ENCODE data around the gene TRIM34. TPM values are rescaled to one million over a fixed set of nuclear protein-coding genes. Genes with fewer than 3 reads are reported as not detected.
A peak's percentile ranks its signal among the peaks of the same experiment; 100 is the strongest.

Gene TRIM34
- total and polyA plus RNA-seq, 2 donors from 2014 or later, result 5.9 to 6.7 TPM

DNA sequence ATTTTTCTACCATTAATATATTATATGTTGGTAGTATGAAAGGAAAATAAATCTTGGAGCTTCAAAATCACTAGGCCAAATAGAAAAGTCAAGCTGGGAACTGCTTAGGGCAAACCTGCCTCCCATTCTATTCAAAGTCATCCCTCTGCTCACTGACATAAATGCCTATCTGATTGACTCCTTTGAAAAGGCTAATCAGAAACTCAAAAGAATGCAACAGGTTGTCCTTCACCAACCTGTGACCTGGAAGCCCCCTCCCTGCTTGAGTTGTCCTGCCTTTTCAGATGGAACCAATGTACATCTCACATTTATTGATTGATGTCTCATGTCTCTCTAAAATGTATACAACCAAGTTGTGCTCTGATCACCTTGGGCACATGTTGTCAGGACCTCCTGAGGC, 3.2 kb upstream of the TRIM34 start:
- Histone ChIP-seq H3K4me3 (ENCODE audit: low read length in 3 of 3) (no peak overlapping the region), H3K27ac (ENCODE audit: low read depth in 2 of 2, low read length in 2 of 2) (no peak overlapping the region), H3K36me3 (ENCODE audit: control insufficient read depth in 2 of 3, insufficient read depth in 3 of 3, low read length in 3 of 3) (no peaks in the 10 kb centered on the region), H3K4me1 (ENCODE audit: control insufficient read depth in 2 of 3, insufficient read depth in 2 of 3, low read depth in 1 of 3, low read length in 3 of 3) (peaks cover 0 to 12% (median 0%) of the 10 kb centered on the region in 3 donors), H3K9me3 (ENCODE audit: control insufficient read depth in 2 of 3, insufficient read depth in 1 of 3, low read length in 3 of 3) (no peaks in the 10 kb centered on the region), H3K9ac (ENCODE audit: low read length in 3 of 3) (no peak overlapping the region), H3K27me3 (ENCODE audit: control insufficient read depth, insufficient read depth, low read length) (no peaks in the 10 kb centered on the region)
- no peak for TF ChIP-seq CTCF (IDR thresholded peaks at IDR 0.05; ENCODE audit: borderline replicate concordance, extremely low read depth, insufficient read depth)
- intact Hi-C loops (cut with DNase I), result no loop called here
- FAIRE-seq, result no peak
- no peak for DNase-seq

DNA sequence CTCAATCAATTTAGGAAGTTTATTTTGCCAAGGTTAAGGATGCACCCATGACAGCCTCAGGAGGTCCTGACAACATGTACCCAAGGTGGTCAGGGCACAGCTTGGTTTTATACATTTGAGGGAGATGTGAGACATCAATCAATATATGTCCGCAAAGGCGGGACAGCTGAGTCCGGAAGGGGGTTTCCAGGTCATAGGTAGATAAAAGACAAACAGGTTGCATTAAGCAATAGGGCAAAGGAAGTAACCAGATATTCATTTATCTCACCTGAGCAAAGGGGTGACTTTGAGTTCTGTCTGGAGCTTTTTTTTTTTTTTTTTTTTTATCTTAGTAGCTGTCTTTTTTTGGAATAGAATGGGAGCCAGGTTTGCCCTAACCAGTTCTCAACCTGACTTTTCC, 2.0 kb upstream of the TRIM34 start:
- Histone ChIP-seq H3K27ac (ENCODE audit: low read depth in 2 of 2, low read length in 2 of 2) (no peak overlapping the region), H3K27me3 (ENCODE audit: control insufficient read depth, insufficient read depth, low read length) (no peaks in the 10 kb centered on the region), H3K9me3 (ENCODE audit: control insufficient read depth in 2 of 3, insufficient read depth in 1 of 3, low read length in 3 of 3) (no peaks in the 10 kb centered on the region), H3K4me1 (ENCODE audit: control insufficient read depth in 2 of 3, insufficient read depth in 2 of 3, low read depth in 1 of 3, low read length in 3 of 3) (peaks cover 0 to 12% (median 0%) of the 10 kb centered on the region in 3 donors), H3K36me3 (ENCODE audit: control insufficient read depth in 2 of 3, insufficient read depth in 3 of 3, low read length in 3 of 3) (no peaks in the 10 kb centered on the region), H3K4me3 (ENCODE audit: low read length in 3 of 3) (no peak overlapping the region), H3K9ac (ENCODE audit: low read length in 3 of 3) (no peak overlapping the region)
- DNase-seq, result no peak
- intact Hi-C loops (cut with DNase I), result no loop called here
- no peak for TF ChIP-seq CTCF (IDR thresholded peaks at IDR 0.05; ENCODE audit: borderline replicate concordance, extremely low read depth, insufficient read depth)
- FAIRE-seq, result no peak

DNA sequence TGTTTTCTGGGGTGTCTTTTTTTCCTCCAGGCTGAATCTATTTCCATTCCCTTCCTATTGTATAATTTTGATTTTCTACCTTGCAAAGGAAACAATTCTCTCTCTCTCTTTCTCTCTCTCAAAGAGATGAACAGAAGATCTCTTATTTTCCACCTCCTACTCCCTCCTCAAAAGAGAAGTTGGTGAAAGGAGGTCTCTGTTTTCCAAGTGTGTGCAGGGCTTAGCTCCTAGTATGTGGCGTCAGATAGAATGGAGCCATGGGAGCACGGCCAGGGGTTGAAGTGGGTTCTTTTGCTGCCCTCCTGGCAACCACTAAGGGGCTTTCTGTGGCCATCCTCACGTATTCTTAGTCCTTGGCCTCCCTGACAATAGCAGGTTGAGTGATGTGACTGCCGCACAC, 480 bp downstream of the TRIM34 start:
- no peak for DNase-seq
- FAIRE-seq, result no peak
- peaks cover 0 to 12% (median 0%) of the 10 kb centered on the region in 3 donors for H3K4me1 ChIP-seq (ENCODE audit: control insufficient read depth in 2 of 3, insufficient read depth in 2 of 3, low read depth in 1 of 3, low read length in 3 of 3)
- peak overlapping the region in 2 of 3 donors; percentile 81 to 87 for H3K9ac ChIP-seq (ENCODE audit: low read length in 3 of 3)
- TF ChIP-seq CTCF (IDR thresholded peaks at IDR 0.05; ENCODE audit: borderline replicate concordance, extremely low read depth, insufficient read depth), result no peak
- intact Hi-C loops (cut with DNase I), result no loop called here
- no peaks in the 10 kb centered on the region for H3K27me3 ChIP-seq (ENCODE audit: control insufficient read depth, insufficient read depth, low read length)
- H3K4me3 ChIP-seq (ENCODE audit: low read length in 3 of 3), result peak overlapping the region; percentile 85 to 98 (median 93)
- no peaks in the 10 kb centered on the region for H3K9me3 ChIP-seq (ENCODE audit: control insufficient read depth in 2 of 3, insufficient read depth in 1 of 3, low read length in 3 of 3)
- H3K27ac ChIP-seq (ENCODE audit: low read depth in 2 of 2, low read length in 2 of 2), result no peak overlapping the region
- H3K36me3 ChIP-seq (ENCODE audit: control insufficient read depth in 2 of 3, insufficient read depth in 3 of 3, low read length in 3 of 3), result no peaks in the 10 kb centered on the region

- H3K4me1 ChIP-seq (ENCODE audit: control insufficient read depth in 2 of 3, insufficient read depth in 2 of 3, low read depth in 1 of 3, low read length in 3 of 3), result peaks cover 0 to 12% (median 0%) of the 10 kb centered on the region in 3 donors
Observed at GRCh38 chr11:5626196-5626595, 1.4 kb downstream of the TRIM34 start.

More at GRCh38 chr11:5626196-5626595, 1.4 kb downstream of the TRIM34 start:
- Histone ChIP-seq H3K4me3 (ENCODE audit: low read length in 3 of 3) (peak overlapping the region in 1 of 3 donors; percentile 98), H3K9me3 (ENCODE audit: control insufficient read depth in 2 of 3, insufficient read depth in 1 of 3, low read length in 3 of 3) (no peaks in the 10 kb centered on the region), H3K36me3 (ENCODE audit: control insufficient read depth in 2 of 3, insufficient read depth in 3 of 3, low read length in 3 of 3) (no peaks in the 10 kb centered on the region), H3K27ac (ENCODE audit: low read depth in 2 of 2, low read length in 2 of 2) (no peak overlapping the region), H3K27me3 (ENCODE audit: control insufficient read depth, insufficient read depth, low read length) (no peaks in the 10 kb centered on the region), H3K9ac (ENCODE audit: low read length in 3 of 3) (no peak overlapping the region)
- no peak for TF ChIP-seq CTCF (IDR thresholded peaks at IDR 0.05; ENCODE audit: borderline replicate concordance, extremely low read depth, insufficient read depth)
- intact Hi-C loops (cut with DNase I), result no loop called here
- FAIRE-seq (no peak), DNase-seq (no peak)

All from kidney (tissue), 14 donors.